CD4-positive, alpha-beta T cell (primary cell): ENCODE measurements around the gene ATXN1. TPM values are rescaled to one million over a fixed set of nuclear protein-coding genes. Genes with fewer than 3 reads are reported as not detected.

ENCODE experiments used
- ATAC-seq: fragments of 200-7000 bp; cut with Tn5 transposase; one replicate; pipeline ENCODE4 v1.10.0; 2022; ENCODE audit warnings: mild to moderate bottlenecking; ENCODE audit not compliant: poor library complexity
- CTCF ChIA-PET: fragments of 350-600 bp; sonication (Branson Sonifier 250); formaldehyde crosslinking; loops from one replicate; lab custom pipeline; 2021; ENCODE audit warnings: antibody characterized with exemption, inconsistent platforms; lab: Charles Lee
- POLR2A ChIA-PET: fragments of 350-600 bp; sonication (Branson Sonifier 250); formaldehyde crosslinking; loops from one replicate; lab custom pipeline; 2021; ENCODE audit warnings: antibody characterized with exemption, inconsistent platforms; lab: Charles Lee
- DNase-seq, 14 experiments: peaks; one replicate each; pipeline ENCODE4 v3.0.0-alpha.2; 2013 to 2020; ENCODE audit warnings: mixed read lengths in 2 of 14
- H3K27ac ChIP-seq, 2 donors: one replicate each; pipeline versions ENCODE4 v1.5.1 to v1.7.0; 2013; ENCODE audit warnings: low read length in 2 of 2, low read depth in 1 of 2, mild to moderate bottlenecking in 1 of 2
- H3K27me3 ChIP-seq, 2 experiments: 1 replicate in 1 of 2; 2 replicates in 1 of 2; pipeline versions ENCODE4 v1.6.1 to v1.7.0; 2013; ENCODE audit warnings: low read length in 2 of 2, control low read depth in 1 of 2, mild to moderate bottlenecking in 1 of 2, moderate library complexity in 1 of 2; ENCODE audit not compliant: insufficient read depth in 2 of 2, control insufficient read depth in 1 of 2
- H3K36me3 ChIP-seq: one replicate; pipeline ENCODE4 v1.6.1; 2013; ENCODE audit warnings: low read length, control low read depth; ENCODE audit not compliant: insufficient read depth
- H3K4me1 ChIP-seq: one replicate; pipeline ENCODE4 v1.6.1; 2013; ENCODE audit warnings: low read length, control low read depth; ENCODE audit not compliant: insufficient read depth
- H3K4me3 ChIP-seq: one replicate; pipeline ENCODE4 v1.5.1; 2013; ENCODE audit warnings: mild to moderate bottlenecking, low read length, moderate library complexity
- H3K9me3 ChIP-seq, 2 experiments: 1 replicate in 1 of 2; 2 replicates in 1 of 2; pipeline versions ENCODE4 v1.6.1 to v1.7.0; 2013; ENCODE audit warnings: low read length in 2 of 2, mild to moderate bottlenecking in 2 of 2, control low read depth in 1 of 2, moderate library complexity in 1 of 2; ENCODE audit not compliant: control insufficient read depth in 1 of 2, insufficient read depth in 1 of 2
- H3K27ac Mint-ChIP-seq: one replicate; pipeline ENCODE4 v1.8.0; 2020; ENCODE audit warnings: mixed read lengths
- H3K27me3 Mint-ChIP-seq: one replicate; pipeline ENCODE4 v1.8.0; 2021; ENCODE audit warnings: mixed read lengths
- H3K36me3 Mint-ChIP-seq: one replicate; pipeline ENCODE4 v1.8.0; 2021; ENCODE audit warnings: low read depth, mixed read lengths
- H3K4me1 Mint-ChIP-seq: one replicate; pipeline ENCODE4 v1.8.0; 2021; ENCODE audit warnings: low read depth, mixed read lengths
- H3K4me3 Mint-ChIP-seq: one replicate; pipeline ENCODE4 v1.8.0; 2020; ENCODE audit warnings: mild to moderate bottlenecking, mixed read lengths
- H3K9me3 Mint-ChIP-seq: one replicate; pipeline ENCODE4 v1.8.0; 2020; ENCODE audit warnings: mixed read lengths
- CTCF ChIP-seq: fragments of 200-600 bp; IDR thresholded peaks from one replicate; pipeline ENCODE4 v1.8.0; 2022; ENCODE audit warnings: antibody characterized with exemption, mild to moderate bottlenecking
- intact Hi-C, 2 experiments: fragments of 100-400 bp; cut with DNase I in 1 of 2; cut with micrococcal nuclease in 1 of 2; formaldehyde crosslinking; loops; one replicate each; pipeline versions ENCODE4 v1.15.1 to v1.9.0; 2023 to 2025; cut with DNase I, micrococcal nuclease
- total RNA-seq, 174 experiments: library from RNA in 2 of 174; stranded (reverse) in 2 of 174; gene quantifications; one replicate each; pipeline ENCODE4 v1.2.3 and lab custom pipeline; 2021 to 2026

ATXN1 gene
- total RNA-seq, 2 experiments from 2014 or later, result 74.2 to 76.7 TPM

GRCh38 chr6:16683641-16684194 is 77.5 kb downstream of the ATXN1 start:
- ATAC-seq (no peak), DNase-seq (peak in 4 of 14 experiments; percentile 28 to 71 (median 55))
- no peak overlapping the region for H3K4me3 ChIP-seq
- peaks cover 47% of the 10 kb centered on the region for H3K4me1 Mint-ChIP-seq
- H3K36me3 Mint-ChIP-seq, result peaks cover 39% of the 10 kb centered on the region
- ChIA-PET CTCF (interaction anchor here (1.2 kb wide), 1 partner anchor 10 kb away, joined by 4 read pairs; no protein-coding TSS in a partner anchor), POLR2A (interaction anchor here (1.0 kb wide), 1 partner anchor 24 kb away, joined by 3 read pairs; no protein-coding TSS in a partner anchor)
- H3K27ac ChIP-seq, result no peak overlapping the region
- no peak overlapping the region for H3K27ac Mint-ChIP-seq
- intact Hi-C loops, result no loop called here
- no peaks in the 10 kb centered on the region for H3K27me3 Mint-ChIP-seq
- no peaks in the 10 kb centered on the region for H3K9me3 ChIP-seq
- no peaks in the 10 kb centered on the region for H3K9me3 Mint-ChIP-seq
- H3K36me3 ChIP-seq, result peaks cover 5% of the 10 kb centered on the region
- H3K4me3 Mint-ChIP-seq, result no peak overlapping the region
- H3K27me3 ChIP-seq, result no peaks in the 10 kb centered on the region
- peaks cover 8% of the 10 kb centered on the region for H3K4me1 ChIP-seq
- TF ChIP-seq CTCF, result no peak

GRCh38 chr6:16681260-16681873 is 79.9 kb downstream of the ATXN1 start:
- no peaks in the 10 kb centered on the region for H3K9me3 ChIP-seq
- no peak overlapping the region for H3K27ac ChIP-seq
- POLR2A ChIA-PET, result interaction anchor here (0.6 kb wide), 1 partner anchor 10 kb away, joined by 4 read pairs; no protein-coding TSS in a partner anchor
- Mint-ChIP-seq H3K27me3 (no peaks in the 10 kb centered on the region), H3K36me3 (peaks cover 39% of the 10 kb centered on the region), H3K4me3 (no peak overlapping the region), H3K27ac (no peak overlapping the region), H3K9me3 (no peaks in the 10 kb centered on the region), H3K4me1 (peaks cover 33% of the 10 kb centered on the region)
- TF ChIP-seq CTCF, result no peak
- peaks cover 5% of the 10 kb centered on the region for H3K4me1 ChIP-seq
- intact Hi-C loops, result no loop called here
- peaks cover 5% of the 10 kb centered on the region for H3K36me3 ChIP-seq
- H3K27me3 ChIP-seq, result no peaks in the 10 kb centered on the region
- DNase-seq (peak in 1 of 14 experiments; percentile 50), ATAC-seq (no peak)
- CTCF ChIA-PET, result interaction anchor here (0.6 to 1.3 kb wide), 2 partner anchors 8 to 12 kb away, joined by 3 read pairs; no protein-coding TSS in a partner anchor
- no peak overlapping the region for H3K4me3 ChIP-seq

GRCh38 chr6:16679050-16679449 is 82.2 kb downstream of the ATXN1 start:
- TF ChIP-seq CTCF, result no peak
- intact Hi-C loops, result no loop called here
- Mint-ChIP-seq H3K27me3 (no peaks in the 10 kb centered on the region), H3K36me3 (peaks cover 34% of the 10 kb centered on the region), H3K4me3 (no peak overlapping the region), H3K4me1 (peaks cover 16% of the 10 kb centered on the region), H3K27ac (no peak overlapping the region), H3K9me3 (no peaks in the 10 kb centered on the region)
- H3K36me3 ChIP-seq, result peaks cover 5% of the 10 kb centered on the region
- H3K27ac ChIP-seq, result no peak overlapping the region
- ChIA-PET POLR2A (no interaction called here), CTCF (no interaction called here)
- no peak overlapping the region for H3K4me3 ChIP-seq
- no peaks in the 10 kb centered on the region for H3K9me3 ChIP-seq
- DNase-seq (no peak), ATAC-seq (no peak)
- H3K27me3 ChIP-seq, result no peaks in the 10 kb centered on the region
- no peaks in the 10 kb centered on the region for H3K4me1 ChIP-seq
